CD1c-positive myeloid dendritic cell (primary cell): Measurements from ENCODE around the gene CD96.
"Not testable (repeated sequence)": the region's sequence is repeated elsewhere in the genome, so short reads cannot be mapped to it uniquely, and the experiment has no call there.

Source experiments
- DNase-seq: peaks from one replicate; pipeline ENCODE4 v3.0.0-alpha.2; 2016; ENCODE audit errors: extremely low spot score

The CD96 gene

GRCh38 chr3:111541911-111542483 is at the start of gene CD96:
CD96 (plus strand) TSS chr3:111542197; CDS start chr3:111542249, 52 bp downstream.
- peak; percentile 37 for DNase-seq

GRCh38 chr3:111493276-111493675 is 48.7 kb upstream of the CD96 start:
- no peak for DNase-seq

GRCh38 chr3:111496894-111497559 is 45.0 kb upstream of the CD96 start:
- no peak for DNase-seq

- DNase-seq = no peak
Measured at GRCh38 chr3:111498022-111498421, 44.0 kb upstream of the CD96 start.

- no peak for DNase-seq
Measured at GRCh38 chr3:111506435-111506834, 35.6 kb upstream of the CD96 start.

- peak; percentile 0 for DNase-seq
Measured at GRCh38 chr3:111509308-111509707, 32.7 kb upstream of the CD96 start.

- DNase-seq = no peak
Measured at GRCh38 chr3:111517801-111518200, 24.2 kb upstream of the CD96 start.

GRCh38 chr3:111519178-111519855 is 22.7 kb upstream of the CD96 start:
- peak; percentile 82 for DNase-seq

GRCh38 chr3:111521891-111522290 is 20.1 kb upstream of the CD96 start:
- peak; percentile 47 for DNase-seq

- DNase-seq = not testable (repeated sequence)
Measured at GRCh38 chr3:111524486-111524885, 17.5 kb upstream of the CD96 start.

GRCh38 chr3:111531446-111531845 is 10.6 kb upstream of the CD96 start:
- peak; percentile 22 for DNase-seq

- DNase-seq = no peak
Measured at GRCh38 chr3:111534701-111535100, 7.3 kb upstream of the CD96 start.

- DNase-seq = no peak
Measured at GRCh38 chr3:111538111-111538510, 3.9 kb upstream of the CD96 start.

- peak; percentile 65 for DNase-seq
Measured at GRCh38 chr3:111538681-111539083, 3.3 kb upstream of the CD96 start.

GRCh38 chr3:111539351-111540331 is 2.4 kb upstream of the CD96 start:
- DNase-seq = peak; percentile 38

GRCh38 chr3:111541391-111541790 is 606 bp upstream of the CD96 start:
- DNase-seq = peak; percentile 0

GRCh38 chr3:111542611-111543300 is 759 bp downstream of the CD96 start:
- peak; percentile 1 for DNase-seq

GRCh38 chr3:111545349-111545748 is 3.4 kb downstream of the CD96 start:
- DNase-seq = peak; percentile 0

- peak; percentile 13 for DNase-seq
Measured at GRCh38 chr3:111547631-111548030, 5.6 kb downstream of the CD96 start.

- peak; percentile 35 for DNase-seq
Measured at GRCh38 chr3:111548092-111548491, 6.1 kb downstream of the CD96 start.

- peak; percentile 4 for DNase-seq
Measured at GRCh38 chr3:111548756-111549155, 6.8 kb downstream of the CD96 start.
